Superior temporal gyrus (tissue), 1 donor: Measurements from ENCODE around the gene THUMPD3.

Experiments used
- DNase-seq: peaks from one replicate; pipeline ENCODE4 v3.0.0-alpha.2; 2016; ENCODE audit errors: extremely low spot score

THUMPD3 gene

DNA sequence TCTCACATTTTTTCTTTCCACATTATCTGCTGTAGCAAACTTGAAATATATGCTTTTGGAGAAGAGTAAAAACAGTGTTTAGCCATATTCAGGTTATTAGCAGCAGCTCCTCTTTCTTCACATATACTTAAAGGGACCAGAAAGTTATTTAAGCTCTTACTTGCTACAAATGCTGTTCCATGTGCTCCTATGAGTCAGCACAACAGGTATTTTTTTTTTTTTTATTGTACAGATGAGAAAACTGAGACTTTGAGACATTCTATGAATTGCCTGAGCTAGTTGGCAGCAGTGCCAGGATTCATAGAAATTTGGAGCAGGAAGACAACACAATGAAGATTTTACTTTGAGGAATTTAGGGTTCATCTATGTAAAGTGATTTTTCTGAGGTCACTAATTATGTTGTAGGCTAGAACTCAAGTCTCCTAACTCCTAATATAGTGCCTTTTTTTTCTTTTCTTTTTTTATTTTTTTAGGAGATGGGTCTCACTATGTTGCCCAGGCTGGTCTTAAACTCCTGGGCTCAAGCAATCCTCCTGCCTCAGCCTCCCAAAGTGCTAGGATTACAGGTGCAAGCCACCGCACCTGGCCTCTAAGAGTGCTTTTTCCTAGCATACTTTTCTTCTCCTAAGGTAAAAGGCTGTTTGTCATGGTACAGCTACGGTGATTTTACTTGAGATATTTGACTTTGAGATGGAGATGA is 58.1 kb downstream of the THUMPD3 start:
- DNase-seq: no peak

DNA sequence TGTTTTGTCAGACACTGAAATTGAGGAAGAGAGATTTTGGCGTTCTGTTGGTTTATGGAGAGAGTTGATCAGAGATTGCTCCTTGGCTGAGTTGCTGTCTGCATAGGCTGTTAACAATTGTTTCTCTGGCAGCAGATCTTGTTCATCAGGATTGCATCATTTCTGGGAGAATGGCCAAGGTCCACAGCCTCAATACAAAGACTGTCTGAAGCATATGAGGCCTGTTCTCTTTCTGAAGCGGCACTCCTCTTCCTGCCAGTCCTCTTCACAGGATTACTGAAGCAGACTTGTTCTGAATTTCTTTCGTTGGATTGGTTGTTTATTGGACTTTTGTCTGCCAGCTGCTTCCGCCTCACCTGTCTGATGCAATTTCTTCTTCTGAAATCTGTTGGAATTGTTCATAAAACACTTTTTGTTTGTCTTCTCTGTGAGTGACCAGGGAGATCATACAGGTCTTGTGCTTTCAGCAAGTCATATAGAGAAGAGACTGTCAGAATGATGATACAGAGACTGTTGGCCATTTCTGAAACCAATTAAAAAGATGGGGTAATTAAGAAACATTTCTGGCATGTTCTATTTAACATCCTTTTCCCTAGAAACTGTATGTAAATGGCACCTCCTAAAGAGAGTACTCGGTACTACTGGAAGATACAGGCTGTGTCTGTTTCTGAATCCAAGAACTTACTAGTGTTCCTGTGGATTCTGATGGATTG is 60.0 kb downstream of the THUMPD3 start:
- DNase-seq: peak; percentile 99

DNA sequence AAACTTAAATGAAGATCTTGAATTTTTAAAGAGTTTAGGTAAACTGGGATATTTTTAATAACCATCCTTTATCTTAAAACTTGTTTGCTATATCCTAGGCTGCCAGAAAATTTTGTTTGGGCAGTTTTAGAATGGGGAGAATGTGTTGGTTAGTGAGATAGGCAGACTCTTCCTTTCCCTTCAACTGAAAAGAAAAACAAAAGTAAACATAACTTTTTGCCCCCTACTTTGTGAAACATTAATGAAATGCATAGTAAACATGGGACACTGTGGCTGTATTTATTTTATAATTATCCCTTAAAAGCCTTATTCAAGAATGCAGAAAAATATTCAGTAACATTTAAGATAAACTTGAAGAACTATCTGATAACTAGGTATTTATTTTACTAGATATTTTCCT is 65.6 kb downstream of the THUMPD3 start:
- DNase-seq: no peak

DNA sequence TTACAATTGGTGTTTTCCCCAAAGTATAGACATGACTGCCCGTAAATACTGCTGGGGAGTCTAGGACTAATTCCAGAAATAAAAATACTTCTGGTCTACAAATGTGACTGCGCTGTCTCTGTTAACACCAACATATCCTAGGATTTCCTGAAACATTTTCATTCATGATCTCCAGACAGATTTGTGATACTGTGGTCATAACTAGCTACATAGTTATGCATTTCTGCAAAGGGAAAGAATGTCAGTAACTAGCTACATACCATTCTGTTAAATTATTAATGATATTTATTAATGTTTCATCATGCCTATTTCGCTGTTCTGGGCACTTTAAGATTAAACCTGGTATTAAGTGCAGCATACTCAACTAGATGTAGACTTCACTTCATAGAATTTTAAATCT is 67.9 kb downstream of the THUMPD3 start:
- no peak for DNase-seq

DNA sequence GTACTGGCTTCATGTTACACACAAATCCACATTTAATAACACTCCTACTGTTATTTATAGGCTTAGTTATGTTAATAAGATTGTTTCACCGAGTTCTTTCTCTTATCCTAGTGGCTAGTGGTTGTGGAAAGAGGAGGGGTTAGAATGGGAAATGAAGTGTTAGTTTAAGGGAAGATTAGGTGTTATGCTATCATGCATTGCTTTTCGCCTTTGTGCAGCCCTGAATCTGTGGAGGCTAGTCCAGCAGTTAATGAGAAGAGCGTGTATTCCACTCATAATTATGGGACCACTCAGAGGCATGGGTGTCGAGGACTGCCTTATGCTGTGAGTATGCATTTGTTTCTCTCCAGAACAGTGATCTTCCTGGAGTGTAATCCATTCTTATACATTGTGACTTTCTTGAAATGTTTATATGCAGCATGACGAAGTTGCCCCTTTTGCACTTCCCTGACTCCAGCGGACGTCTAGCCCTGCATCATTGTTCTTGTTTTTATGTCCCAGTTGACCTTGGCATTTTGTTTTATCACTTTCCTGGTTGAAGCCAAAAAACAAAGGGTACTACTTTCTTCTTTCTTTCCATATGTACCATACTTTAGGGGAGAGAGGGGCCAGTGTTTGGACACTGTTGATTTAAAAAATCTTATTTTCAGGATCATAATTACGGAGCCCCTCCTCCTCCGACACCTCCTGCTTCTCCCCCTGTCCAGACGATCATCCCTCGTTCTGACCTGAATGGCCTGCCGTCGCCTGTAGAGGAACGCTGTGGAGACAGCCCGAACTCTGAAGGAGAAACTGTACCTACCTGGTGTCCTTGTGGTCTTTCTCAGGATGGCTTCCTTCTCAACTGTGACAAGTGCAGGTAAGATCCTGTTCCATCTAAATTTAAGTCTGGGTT is 71.0 kb downstream of the THUMPD3 start:
- no peak for DNase-seq

DNA sequence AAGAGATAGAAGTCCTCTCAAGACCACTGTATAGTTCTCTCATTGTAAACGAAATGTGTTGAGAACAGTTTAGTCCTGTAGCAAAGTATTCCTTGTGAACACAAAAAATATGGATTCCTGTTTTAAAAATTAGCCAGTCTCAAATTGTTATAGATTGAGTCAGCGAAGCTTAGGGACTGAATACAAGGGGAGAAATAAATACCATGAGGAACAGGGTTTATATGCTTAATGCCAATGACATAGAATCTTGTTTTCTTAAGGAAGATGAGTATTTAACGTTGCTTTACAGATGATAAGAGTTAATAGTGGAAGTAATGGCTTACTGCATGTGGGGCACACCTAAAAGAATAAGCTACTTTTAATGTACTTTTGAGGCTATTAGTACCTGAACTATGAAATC is 72.5 kb downstream of the THUMPD3 start:
- DNase-seq: no peak
